Smooth muscle cell (in vitro differentiated cells): ENCODE data around the gene PTGES. TPM values are rescaled to one million over a fixed set of nuclear protein-coding genes. Genes with fewer than 3 reads are reported as not detected.

Source experiments
- DNase-seq: peaks from one replicate; lab custom pipeline; 2025; ENCODE audit not compliant: unreplicated experiment; lab: John Stamatoyannopoulos, UW
- H2AFZ ChIP-seq: fragments of 200-600 bp; sonication (generic); 2 replicates; pipeline ENCODE4 v1.6.0; 2016; ENCODE audit warnings: antibody characterized with exemption, low read depth, mild to moderate bottlenecking
- H3F3A ChIP-seq: fragments of 200-600 bp; sonication (generic); 2 replicates; pipeline ENCODE4 v1.6.0; 2017; ENCODE audit warnings: antibody characterized with exemption, low read depth
- H3K27ac ChIP-seq: fragments of 200-600 bp; sonication (generic); 2 replicates; pipeline ENCODE4 v1.5.1; 2016; ENCODE audit warnings: low read depth, mild to moderate bottlenecking
- H3K27me3 ChIP-seq: fragments of 200-600 bp; sonication (generic); 2 replicates; pipeline ENCODE4 v1.6.1; 2016; ENCODE audit warnings: low read depth, mild to moderate bottlenecking
- H3K36me3 ChIP-seq: fragments of 200-600 bp; sonication (generic); 2 replicates; pipeline ENCODE4 v1.5.1; 2016; ENCODE audit warnings: low read depth
- H3K4me1 ChIP-seq: fragments of 200-600 bp; sonication (generic); 2 replicates; pipeline ENCODE4 v1.5.1; 2016; ENCODE audit warnings: low read depth
- H3K4me2 ChIP-seq: fragments of 200-600 bp; sonication (generic); 2 replicates; pipeline ENCODE4 v1.6.0; 2016; ENCODE audit warnings: mild to moderate bottlenecking
- H3K4me3 ChIP-seq: fragments of 200-600 bp; sonication (generic); 2 replicates; pipeline ENCODE4 v1.5.1; 2016; ENCODE audit warnings: mild to moderate bottlenecking
- H3K79me2 ChIP-seq: fragments of 200-600 bp; sonication (generic); 2 replicates; pipeline ENCODE4 v1.6.0; 2016; ENCODE audit warnings: low read depth, mild to moderate bottlenecking
- H3K9ac ChIP-seq: fragments of 200-600 bp; sonication (generic); 2 replicates; pipeline ENCODE4 v1.6.0; 2016; ENCODE audit warnings: low read depth
- H3K9me3 ChIP-seq: fragments of 200-600 bp; sonication (generic); replicated peaks from 2 replicates; pipeline ENCODE4 v1.5.1; 2016; ENCODE audit warnings: low read depth
- H4K20me1 ChIP-seq: fragments of 200-600 bp; sonication (generic); 2 replicates; pipeline ENCODE4 v1.6.0; 2016; ENCODE audit warnings: low read depth
- WGBS: methylation state at CpG from one replicate; pipeline ENCODE4 v1.1.7; 2016; ENCODE audit warnings: low lambda C conversion rate; 5-methylcytosine and 5-hydroxymethylcytosine counted together
- polyA plus RNA-seq: library from polyadenylated mRNA; unstranded; fragments of >200 nt; fragmentation: Nextera tagmentation; extraction: Ambion mirVana; gene quantifications from 2 replicates; pipeline ENCODE4 v1.2.1, GENCODE V29; 2016
- total RNA-seq: library from RNA; depleted of rRNA; stranded (reverse); fragments of >200 nt; gene quantifications from 2 replicates; pipeline ENCODE4 v1.2.3, GENCODE V29; 2014
- TF ChIP-seq, protein P1 (sequence below): fragments of 200-600 bp; sonication (generic); IDR thresholded peaks from 2 replicates; pipeline ENCODE4 v1.5.1; 2017; ENCODE audit warnings: borderline replicate concordance, mild to moderate bottlenecking, antibody characterized with exemption; ENCODE audit not compliant: insufficient read depth, poor library complexity, severe bottlenecking

Gene PTGES
- total and polyA plus RNA-seq, 2 experiments from 2014 or later, result 49.5 to 69.6 TPM

DNA sequence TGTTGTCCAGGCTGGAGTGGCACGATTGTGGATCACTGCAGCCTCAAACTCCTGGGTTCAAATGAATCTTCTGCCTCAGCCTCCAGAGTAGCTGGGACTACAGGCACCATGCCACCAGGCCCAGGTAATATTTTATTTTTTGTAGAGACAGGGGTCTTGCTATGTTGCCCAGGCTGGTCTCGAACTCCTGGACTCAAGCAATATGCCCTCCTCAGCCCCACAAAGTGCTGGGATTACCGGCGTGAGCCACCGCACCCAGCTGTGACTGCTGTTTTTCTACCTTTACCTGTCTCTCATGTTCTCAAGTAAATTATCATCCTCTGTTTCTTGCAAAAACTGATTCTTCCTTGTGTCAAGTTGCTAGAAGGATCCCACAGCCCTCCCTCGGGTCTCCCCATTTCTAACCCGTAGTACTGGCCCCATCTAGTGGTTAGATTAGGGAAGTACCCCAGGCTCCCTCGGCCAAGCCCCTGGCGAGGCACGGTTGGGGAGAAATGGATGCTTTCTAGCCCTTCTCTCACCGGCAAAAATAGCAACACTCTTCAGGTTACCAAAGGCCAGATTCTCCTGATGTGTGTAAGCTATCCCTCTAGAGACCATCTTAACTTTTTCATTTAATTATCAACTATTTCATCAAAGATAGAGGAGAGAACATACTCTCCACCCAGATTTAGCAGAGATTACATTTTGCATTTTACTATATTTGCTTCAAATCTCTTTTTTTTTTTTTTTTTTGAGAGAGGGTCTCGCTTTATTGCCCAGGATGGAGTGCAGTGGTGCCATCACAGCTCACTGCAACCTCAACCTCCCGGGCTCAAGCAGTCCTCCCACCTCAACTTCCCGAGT is 30.9 kb upstream of the PTGES start:
- Histone ChIP-seq H2AFZ (no peak overlapping the region), H3K27me3 (peaks cover 5% of the 10 kb centered on the region), H3K4me2 (no peak overlapping the region), H3K36me3 (no peaks in the 10 kb centered on the region), H3K4me3 (no peak overlapping the region), H3K4me1 (no peaks in the 10 kb centered on the region), H3K79me2 (no peaks in the 10 kb centered on the region), H3K9me3 (no peaks in the 10 kb centered on the region), H4K20me1 (no peaks in the 10 kb centered on the region), H3K27ac (no peak overlapping the region), H3K9ac (no peak overlapping the region), H3F3A (no peaks in the 10 kb centered on the region)
- 39% methylated on average over 14 of the region's 14 CpGs for WGBS
- TF ChIP-seq, protein P1, sequence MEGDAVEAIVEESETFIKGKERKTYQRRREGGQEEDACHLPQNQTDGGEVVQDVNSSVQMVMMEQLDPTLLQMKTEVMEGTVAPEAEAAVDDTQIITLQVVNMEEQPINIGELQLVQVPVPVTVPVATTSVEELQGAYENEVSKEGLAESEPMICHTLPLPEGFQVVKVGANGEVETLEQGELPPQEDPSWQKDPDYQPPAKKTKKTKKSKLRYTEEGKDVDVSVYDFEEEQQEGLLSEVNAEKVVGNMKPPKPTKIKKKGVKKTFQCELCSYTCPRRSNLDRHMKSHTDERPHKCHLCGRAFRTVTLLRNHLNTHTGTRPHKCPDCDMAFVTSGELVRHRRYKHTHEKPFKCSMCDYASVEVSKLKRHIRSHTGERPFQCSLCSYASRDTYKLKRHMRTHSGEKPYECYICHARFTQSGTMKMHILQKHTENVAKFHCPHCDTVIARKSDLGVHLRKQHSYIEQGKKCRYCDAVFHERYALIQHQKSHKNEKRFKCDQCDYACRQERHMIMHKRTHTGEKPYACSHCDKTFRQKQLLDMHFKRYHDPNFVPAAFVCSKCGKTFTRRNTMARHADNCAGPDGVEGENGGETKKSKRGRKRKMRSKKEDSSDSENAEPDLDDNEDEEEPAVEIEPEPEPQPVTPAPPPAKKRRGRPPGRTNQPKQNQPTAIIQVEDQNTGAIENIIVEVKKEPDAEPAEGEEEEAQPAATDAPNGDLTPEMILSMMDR, result peak; percentile 97
- DNase-seq, result peak; percentile 26

DNA sequence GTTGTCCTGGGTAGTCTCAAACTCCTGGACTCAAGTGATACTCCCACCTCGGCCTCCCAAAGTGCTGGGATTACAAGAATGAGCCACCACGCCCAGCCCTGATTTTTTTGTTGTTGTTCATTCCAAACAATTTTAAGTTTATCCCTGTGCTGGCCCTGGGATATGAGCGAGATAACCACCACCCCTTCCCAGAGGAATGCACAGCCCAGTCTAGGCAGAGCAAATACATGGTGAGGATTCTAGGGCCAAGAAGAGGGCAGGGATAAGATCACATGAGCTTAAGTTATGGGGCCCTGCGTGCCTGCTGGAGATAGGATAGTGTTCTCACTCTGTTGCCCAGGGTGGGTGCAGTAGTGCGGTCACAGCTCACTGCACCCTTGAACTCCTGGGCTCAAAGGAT is 29.1 kb upstream of the PTGES start:
- DNase-seq, result no peak
- peaks cover 4% of the 10 kb centered on the region for H3F3A ChIP-seq
- TF ChIP-seq, protein P1, result no peak
- no peak overlapping the region for H3K4me3 ChIP-seq
- peak overlapping the region; percentile 17 for H3K27ac ChIP-seq
- WGBS, result 32% methylated on average over 5 of the region's 5 CpGs
- no peak overlapping the region for H3K4me2 ChIP-seq
- H3K36me3 ChIP-seq, result no peaks in the 10 kb centered on the region
- H3K27me3 ChIP-seq, result peaks cover 3% of the 10 kb centered on the region
- H3K79me2 ChIP-seq, result no peaks in the 10 kb centered on the region
- no peaks in the 10 kb centered on the region for H3K4me1 ChIP-seq
- no peaks in the 10 kb centered on the region for H4K20me1 ChIP-seq
- H3K9me3 ChIP-seq, result no peaks in the 10 kb centered on the region
- H2AFZ ChIP-seq, result no peak overlapping the region
- no peak overlapping the region for H3K9ac ChIP-seq

DNA sequence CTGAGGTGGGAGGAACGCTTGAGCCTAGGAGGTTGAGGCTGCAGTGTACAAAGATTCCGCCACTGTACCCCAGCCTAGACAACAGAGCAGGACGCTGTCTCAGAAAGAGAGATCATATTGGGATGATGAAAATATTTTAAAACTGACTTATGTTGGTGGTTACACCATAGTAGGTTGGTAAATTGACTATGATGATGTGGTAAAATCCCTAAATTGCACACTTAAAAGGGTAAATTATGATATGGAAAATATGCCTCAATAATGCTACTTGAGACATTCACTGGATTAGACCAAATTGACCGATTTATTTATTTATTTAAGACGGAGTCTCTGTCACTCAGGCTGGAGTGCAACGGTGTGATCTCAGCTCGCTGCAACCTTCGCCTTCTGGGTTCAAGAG is 28.3 kb upstream of the PTGES start:
- Histone ChIP-seq H2AFZ (no peak overlapping the region), H3K36me3 (no peaks in the 10 kb centered on the region), H3K9me3 (no peaks in the 10 kb centered on the region), H3K4me1 (peaks cover 4% of the 10 kb centered on the region), H3K79me2 (no peaks in the 10 kb centered on the region), H3K27me3 (no peaks in the 10 kb centered on the region), H3F3A (peaks cover 8% of the 10 kb centered on the region), H4K20me1 (no peaks in the 10 kb centered on the region), H3K4me3 (no peak overlapping the region), H3K4me2 (no peak overlapping the region), H3K9ac (no peak overlapping the region), H3K27ac (no peak overlapping the region)
- DNase-seq, result no peak
- TF ChIP-seq, protein P1, result no peak
- 88% methylated on average over 8 of the region's 8 CpGs for WGBS
